CD14-positive monocyte (primary cell): ENCODE measurements around the gene CNP. TPM values are rescaled to one million over a fixed set of nuclear protein-coding genes. Genes with fewer than 3 reads are reported as not detected.

Source experiments
- DNase-seq, 3 donors: peaks; one replicate each; pipeline ENCODE4 v3.0.0-alpha.2; 2011 to 2022
- H2AFZ ChIP-seq: 2 replicates; pipeline ENCODE4 v1.6.0; 2012; ENCODE audit warnings: mild to moderate bottlenecking, low read depth, low read length, inconsistent platforms; ENCODE audit not compliant: insufficient read depth, poor library complexity, severe bottlenecking
- H3K27ac ChIP-seq, 2 donors: 1 replicate in 1 of 2; 2 replicates in 1 of 2; pipeline ENCODE4 v1.5.1; 2012 to 2013; ENCODE audit warnings: low read length in 2 of 2, control low read depth in 1 of 2, inconsistent platforms in 1 of 2, low read depth in 1 of 2, mild to moderate bottlenecking in 1 of 2
- H3K27me3 ChIP-seq, 2 donors: one replicate each; pipeline versions ENCODE4 v1.6.0 to v1.6.1; 2011 to 2013; ENCODE audit warnings: low read length in 2 of 2; ENCODE audit not compliant: control insufficient read depth in 2 of 2, insufficient read depth in 2 of 2
- H3K36me3 ChIP-seq, 2 donors: replicated peaks in 1 of 2; 1 replicate in 1 of 2; 2 replicates in 1 of 2; pipeline versions ENCODE4 v1.5.1 to v1.6.1; 2012 to 2013; ENCODE audit warnings: low read length in 2 of 2, control low read depth in 1 of 2, inconsistent platforms in 1 of 2, mild to moderate bottlenecking in 1 of 2; ENCODE audit not compliant: insufficient read depth in 2 of 2, control insufficient read depth in 1 of 2
- H3K4me1 ChIP-seq, 2 donors: 1 replicate in 1 of 2; 2 replicates in 1 of 2; pipeline versions ENCODE4 v1.5.1 to v1.6.1; 2012 to 2013; ENCODE audit warnings: low read length in 2 of 2, control low read depth in 1 of 2, inconsistent platforms in 1 of 2, mild to moderate bottlenecking in 1 of 2, moderate library complexity in 1 of 2; ENCODE audit not compliant: insufficient read depth in 2 of 2, control insufficient read depth in 1 of 2
- H3K4me2 ChIP-seq: replicated peaks from 2 replicates; pipeline ENCODE3; 2012; ENCODE audit warnings: low read length, moderate library complexity, mild to moderate bottlenecking; ENCODE audit not compliant: poor library complexity, severe bottlenecking; ENCODE audit errors: extremely low read depth
- H3K4me3 ChIP-seq, 3 experiments: fragments of 200-600 bp in 1 of 3; sonication (generic) in 1 of 3; replicated peaks in 1 of 3; 1 replicate in 2 of 3; 2 replicates in 1 of 3; pipeline ENCODE4 v1.5.1; 2011 to 2013; ENCODE audit warnings: low read length in 3 of 3, mild to moderate bottlenecking in 3 of 3, control low read depth in 2 of 3, low read depth in 2 of 3, inconsistent platforms in 1 of 3, moderate library complexity in 1 of 3
- H3K79me2 ChIP-seq: 2 replicates; pipeline ENCODE4 v1.6.0; 2012; ENCODE audit warnings: mild to moderate bottlenecking, control low read depth, inconsistent platforms, low read length, moderate library complexity; ENCODE audit not compliant: insufficient read depth
- H3K9ac ChIP-seq: 2 replicates; pipeline ENCODE4 v1.6.0; 2017; ENCODE audit warnings: low read length, mild to moderate bottlenecking; ENCODE audit not compliant: insufficient read depth, poor library complexity, severe bottlenecking
- H3K9me3 ChIP-seq, 2 donors: replicated peaks in 1 of 2; 1 replicate in 1 of 2; 2 replicates in 1 of 2; pipeline versions ENCODE4 v1.5.1 to v1.6.1; 2012 to 2013; ENCODE audit warnings: low read length in 2 of 2, control low read depth in 1 of 2; ENCODE audit not compliant: control insufficient read depth in 1 of 2, insufficient read depth in 1 of 2
- H4K20me1 ChIP-seq: 2 replicates; pipeline ENCODE4 v1.6.0; 2012; ENCODE audit warnings: mild to moderate bottlenecking, low read length, control low read depth, moderate library complexity; ENCODE audit not compliant: insufficient read depth
- H3K27ac Mint-ChIP-seq, 7 donors: one replicate each; pipeline ENCODE4 v1.8.0; 2020; ENCODE audit warnings: mild to moderate bottlenecking in 7 of 7, mixed read lengths in 7 of 7, moderate library complexity in 6 of 7, inconsistent platforms in 2 of 7
- H3K27me3 Mint-ChIP-seq, 3 donors: one replicate each; pipeline ENCODE4 v1.8.0; 2021 to 2022; ENCODE audit warnings: low read depth in 3 of 3, mild to moderate bottlenecking in 3 of 3, mixed read lengths in 3 of 3, moderate library complexity in 3 of 3, inconsistent platforms in 1 of 3
- H3K36me3 Mint-ChIP-seq, 2 donors: one replicate each; pipeline ENCODE4 v1.8.0; 2020; ENCODE audit warnings: mixed read lengths in 2 of 2, inconsistent platforms in 1 of 2, mild to moderate bottlenecking in 1 of 2
- H3K4me1 Mint-ChIP-seq: one replicate; pipeline ENCODE4 v1.8.0; 2020; ENCODE audit warnings: mild to moderate bottlenecking, mixed read lengths
- H3K4me3 Mint-ChIP-seq, 2 donors: one replicate each; pipeline ENCODE4 v1.8.0; 2020; ENCODE audit warnings: mild to moderate bottlenecking in 2 of 2, mixed read lengths in 2 of 2, moderate library complexity in 1 of 2
- H3K9me3 Mint-ChIP-seq, 7 donors: one replicate each; pipeline ENCODE4 v1.8.0; 2020 to 2022; ENCODE audit warnings: mixed read lengths in 7 of 7, mild to moderate bottlenecking in 6 of 7, moderate library complexity in 6 of 7, inconsistent platforms in 2 of 7
- CTCF ChIP-seq: fragments of 200-600 bp; IDR thresholded peaks from one replicate; pipeline ENCODE4 v1.8.0; 2022; ENCODE audit warnings: antibody characterized with exemption, mild to moderate bottlenecking
- WGBS: methylation state at CpG from one replicate; pipeline ENCODE4 v1.1.5; 2013; ENCODE audit warnings: missing lambda C conversion rate; ENCODE audit not compliant: insufficient coverage; 5-methylcytosine and 5-hydroxymethylcytosine counted together
- intact Hi-C, 2 donors: fragments of 100-400 bp; cut with micrococcal nuclease; formaldehyde crosslinking; loops; one replicate each; pipeline versions ENCODE4 v1.15.0 to v1.15.1; 2023
- polyA plus RNA-seq, 3 donors: library from polyadenylated mRNA; depleted of rRNA in 1 of 3; unstranded in 2 of 3; stranded (reverse) in 1 of 3; fragments of 300-500 nt in 2 of 3; fragments of >200 nt in 1 of 3; fragmentation: Illumina TruSeq in 2 of 3; gene quantifications; 1 replicate in 2 of 3; 2 replicates in 1 of 3; pipeline ENCODE4 v1.2.3, GENCODE V29; 2012 to 2021

The CNP gene
- polyA plus RNA-seq, 3 donors: 19.0 to 50.2 (median 47.0) TPM

- Mint-ChIP-seq H3K27ac (peak overlapping the region in 2 of 7 donors; percentile 16 to 33), H3K4me3 (no peak overlapping the region), H3K36me3 (peaks cover 95 to 100% of the 10 kb centered on the region in 2 donors), H3K4me1 (no peaks in the 10 kb centered on the region), H3K9me3 (no peaks in the 10 kb centered on the region), H3K27me3 (peaks cover 0 to 2% (median 0%) of the 10 kb centered on the region in 3 donors)
- no peak for TF ChIP-seq CTCF
- Histone ChIP-seq H3K36me3 (peaks cover 95 to 100% of the 10 kb centered on the region in 2 donors), H3K4me2 (no peak overlapping the region), H4K20me1 (peaks cover 74% of the 10 kb centered on the region), H3K4me3 (no peak overlapping the region), H3K27me3 (no peaks in the 10 kb centered on the region), H3K79me2 (peaks cover 13% of the 10 kb centered on the region), H3K9ac (no peak overlapping the region), H2AFZ (no peak overlapping the region), H3K27ac (peak overlapping the region in 1 of 2 donors; percentile 1), H3K9me3 (no peaks in the 10 kb centered on the region), H3K4me1 (no peaks in the 10 kb centered on the region)
- WGBS: no CpG with 5 or more reads among the region's 2 CpGs
- no peak for DNase-seq
- intact Hi-C loops: no loop called here
Observed at GRCh38 chr17:41988418-41988817, 21.8 kb downstream of the CNP start.

GRCh38 chr17:41989702-41990419, 23.3 kb downstream of the CNP start:
- H3K9ac ChIP-seq: no peak overlapping the region
- H3K27me3 ChIP-seq: no peaks in the 10 kb centered on the region
- TF ChIP-seq CTCF: no peak
- Mint-ChIP-seq H3K27ac (no peak overlapping the region), H3K36me3 (peaks cover 95 to 100% of the 10 kb centered on the region in 2 donors), H3K27me3 (peaks cover 0 to 2% (median 0%) of the 10 kb centered on the region in 3 donors), H3K4me3 (no peak overlapping the region), H3K4me1 (no peaks in the 10 kb centered on the region), H3K9me3 (no peaks in the 10 kb centered on the region)
- DNase-seq: no peak
- no peak overlapping the region for H3K4me3 ChIP-seq
- no peak overlapping the region for H3K27ac ChIP-seq
- H3K36me3 ChIP-seq: peaks cover 91 to 100% of the 10 kb centered on the region in 2 donors
- 85% methylated on average over 3 of the region's 5 CpGs for WGBS
- peaks cover 18% of the 10 kb centered on the region for H3K79me2 ChIP-seq
- H3K4me2 ChIP-seq: no peak overlapping the region
- H3K4me1 ChIP-seq: no peaks in the 10 kb centered on the region
- no peaks in the 10 kb centered on the region for H3K9me3 ChIP-seq
- intact Hi-C loops: no loop called here
- H2AFZ ChIP-seq: no peak overlapping the region
- peaks cover 81% of the 10 kb centered on the region for H4K20me1 ChIP-seq
